Measurements from ENCODE around the gene LYPD6. TPM values are rescaled to one million over a fixed set of nuclear protein-coding genes. Genes with fewer than 3 reads are reported as not detected.

Gene LYPD6
- total and polyA plus RNA-seq, 2 experiments from 2014 or later, result 4.9 to 12.4 TPM

DNA sequence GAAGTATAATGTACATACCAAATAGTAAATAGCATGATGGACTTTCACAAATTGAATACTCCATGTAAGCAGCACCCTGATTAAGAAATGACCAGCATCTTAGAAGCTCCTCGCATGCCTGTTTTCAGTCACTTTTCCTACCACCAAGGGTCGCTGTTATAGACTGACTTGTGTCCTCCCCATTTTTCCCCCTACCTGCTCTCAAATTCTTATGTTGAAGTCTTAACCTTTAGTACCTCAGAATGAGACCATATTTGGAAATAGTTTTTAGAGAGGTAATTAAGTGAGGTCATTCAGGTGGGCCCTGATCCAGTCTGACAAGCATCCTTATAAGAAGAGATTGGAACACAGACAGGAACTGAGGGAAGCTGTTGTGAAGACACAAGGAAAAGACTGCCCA, 125.9 kb downstream of the LYPD6 start:
- H3K4me3 Mint-ChIP-seq, result no peak overlapping the region
- Histone ChIP-seq H3K4me1 (ENCODE audit: insufficient read depth) (0 out of 2 replicates have a peak, but pooled peaks cover 6% of the 10 kb centered on the region), H3K4me3 (no peak overlapping the region), H4K20me1 (replicated peaks; ENCODE audit: insufficient read depth) (0 out of 2 replicates have a peak, but pooled peaks cover 5% of the 10 kb centered on the region), H3K27me3 (ENCODE audit: insufficient read depth) (peaks cover 9% of the 10 kb centered on the region; the same call in 1 of the 2 replicates), H3F3A (replicated peaks; ENCODE audit: low read depth) (no peaks in the 10 kb centered on the region), H3K9me2 (ENCODE audit: insufficient read depth) (no peaks in the 10 kb centered on the region), H2AFZ (no peak overlapping the region), H3K79me2 (replicated peaks; ENCODE audit: insufficient read depth) (no peaks in the 10 kb centered on the region), H3K27ac (ENCODE audit: low read depth) (no peak overlapping the region), H3K4me2 (no peak overlapping the region), H3K36me3 (ENCODE audit: insufficient read depth) (no peaks in the 10 kb centered on the region)
- peaks cover 19% of the 10 kb centered on the region for H3K9me3 Mint-ChIP-seq
- H3K4me1 Mint-ChIP-seq, result peaks cover 8% of the 10 kb centered on the region; the same call in 2 of the 3 replicates
- H3K36me3 Mint-ChIP-seq (ENCODE audit: low read depth), result peaks cover 30% of the 10 kb centered on the region
- peaks cover 10% of the 10 kb centered on the region for H3K27me3 Mint-ChIP-seq (ENCODE audit: insufficient read depth, low read depth, poor library complexity)
- H3K27ac Mint-ChIP-seq, result no peak overlapping the region
- DNase-seq (ENCODE audit: low spot score) (peak; percentile 65), ATAC-seq (peak; percentile 38)
- TF ChIP-seq, protein P1, sequence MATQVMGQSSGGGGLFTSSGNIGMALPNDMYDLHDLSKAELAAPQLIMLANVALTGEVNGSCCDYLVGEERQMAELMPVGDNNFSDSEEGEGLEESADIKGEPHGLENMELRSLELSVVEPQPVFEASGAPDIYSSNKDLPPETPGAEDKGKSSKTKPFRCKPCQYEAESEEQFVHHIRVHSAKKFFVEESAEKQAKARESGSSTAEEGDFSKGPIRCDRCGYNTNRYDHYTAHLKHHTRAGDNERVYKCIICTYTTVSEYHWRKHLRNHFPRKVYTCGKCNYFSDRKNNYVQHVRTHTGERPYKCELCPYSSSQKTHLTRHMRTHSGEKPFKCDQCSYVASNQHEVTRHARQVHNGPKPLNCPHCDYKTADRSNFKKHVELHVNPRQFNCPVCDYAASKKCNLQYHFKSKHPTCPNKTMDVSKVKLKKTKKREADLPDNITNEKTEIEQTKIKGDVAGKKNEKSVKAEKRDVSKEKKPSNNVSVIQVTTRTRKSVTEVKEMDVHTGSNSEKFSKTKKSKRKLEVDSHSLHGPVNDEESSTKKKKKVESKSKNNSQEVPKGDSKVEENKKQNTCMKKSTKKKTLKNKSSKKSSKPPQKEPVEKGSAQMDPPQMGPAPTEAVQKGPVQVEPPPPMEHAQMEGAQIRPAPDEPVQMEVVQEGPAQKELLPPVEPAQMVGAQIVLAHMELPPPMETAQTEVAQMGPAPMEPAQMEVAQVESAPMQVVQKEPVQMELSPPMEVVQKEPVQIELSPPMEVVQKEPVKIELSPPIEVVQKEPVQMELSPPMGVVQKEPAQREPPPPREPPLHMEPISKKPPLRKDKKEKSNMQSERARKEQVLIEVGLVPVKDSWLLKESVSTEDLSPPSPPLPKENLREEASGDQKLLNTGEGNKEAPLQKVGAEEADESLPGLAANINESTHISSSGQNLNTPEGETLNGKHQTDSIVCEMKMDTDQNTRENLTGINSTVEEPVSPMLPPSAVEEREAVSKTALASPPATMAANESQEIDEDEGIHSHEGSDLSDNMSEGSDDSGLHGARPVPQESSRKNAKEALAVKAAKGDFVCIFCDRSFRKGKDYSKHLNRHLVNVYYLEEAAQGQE (IDR thresholded peaks at IDR 0.05; ENCODE audit: unreplicated experiment), result no peak
- TF ChIP-seq, protein P2, sequence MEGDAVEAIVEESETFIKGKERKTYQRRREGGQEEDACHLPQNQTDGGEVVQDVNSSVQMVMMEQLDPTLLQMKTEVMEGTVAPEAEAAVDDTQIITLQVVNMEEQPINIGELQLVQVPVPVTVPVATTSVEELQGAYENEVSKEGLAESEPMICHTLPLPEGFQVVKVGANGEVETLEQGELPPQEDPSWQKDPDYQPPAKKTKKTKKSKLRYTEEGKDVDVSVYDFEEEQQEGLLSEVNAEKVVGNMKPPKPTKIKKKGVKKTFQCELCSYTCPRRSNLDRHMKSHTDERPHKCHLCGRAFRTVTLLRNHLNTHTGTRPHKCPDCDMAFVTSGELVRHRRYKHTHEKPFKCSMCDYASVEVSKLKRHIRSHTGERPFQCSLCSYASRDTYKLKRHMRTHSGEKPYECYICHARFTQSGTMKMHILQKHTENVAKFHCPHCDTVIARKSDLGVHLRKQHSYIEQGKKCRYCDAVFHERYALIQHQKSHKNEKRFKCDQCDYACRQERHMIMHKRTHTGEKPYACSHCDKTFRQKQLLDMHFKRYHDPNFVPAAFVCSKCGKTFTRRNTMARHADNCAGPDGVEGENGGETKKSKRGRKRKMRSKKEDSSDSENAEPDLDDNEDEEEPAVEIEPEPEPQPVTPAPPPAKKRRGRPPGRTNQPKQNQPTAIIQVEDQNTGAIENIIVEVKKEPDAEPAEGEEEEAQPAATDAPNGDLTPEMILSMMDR (conservative IDR thresholded peaks at IDR 0.05; ENCODE audit: low read depth in 2 of 2), result peak; percentile 45 to 54

DNA sequence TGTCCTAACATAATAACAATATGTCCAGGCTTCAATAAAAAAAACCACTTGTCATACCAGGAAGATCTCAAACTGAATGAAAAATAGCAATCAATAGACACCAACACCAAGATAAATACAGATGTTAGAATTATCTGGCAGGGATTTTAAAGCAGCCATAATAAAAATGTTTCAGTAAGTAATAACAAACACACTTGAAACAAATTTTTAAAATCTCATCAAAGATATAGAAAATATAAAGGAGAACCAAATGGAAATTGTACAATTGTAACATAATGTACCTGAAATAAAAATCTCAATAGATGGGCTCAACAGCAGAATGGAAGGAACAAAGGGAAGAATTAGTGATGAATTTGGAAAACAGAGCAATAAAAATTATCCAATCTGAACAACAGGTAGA, 128.1 kb downstream of the LYPD6 start:
- no peaks in the 10 kb centered on the region for H3K27me3 ChIP-seq (ENCODE audit: insufficient read depth)
- ATAC-seq, result no peak
- no peak for DNase-seq (ENCODE audit: low spot score)
- H3K4me3 Mint-ChIP-seq, result no peak overlapping the region
- no peak overlapping the region for H3K4me3 ChIP-seq
- no peaks in the 10 kb centered on the region for H3K79me2 ChIP-seq (replicated peaks; ENCODE audit: insufficient read depth)
- no peak overlapping the region for H2AFZ ChIP-seq
- peaks cover 26% of the 10 kb centered on the region for H3K36me3 Mint-ChIP-seq (ENCODE audit: low read depth)
- no peaks in the 10 kb centered on the region; the same call in 1 of the 3 replicates for H3K4me1 Mint-ChIP-seq
- H3K9me2 ChIP-seq (ENCODE audit: insufficient read depth), result no peaks in the 10 kb centered on the region
- H3F3A ChIP-seq (replicated peaks; ENCODE audit: low read depth), result no peaks in the 10 kb centered on the region
- 0 out of 2 replicates have a peak, but pooled peaks cover 7% of the 10 kb centered on the region for H3K36me3 ChIP-seq (ENCODE audit: insufficient read depth)
- H3K27ac Mint-ChIP-seq, result no peak overlapping the region
- no peaks in the 10 kb centered on the region for H3K4me1 ChIP-seq (ENCODE audit: insufficient read depth)
- H3K9me3 Mint-ChIP-seq, result peaks cover 24% of the 10 kb centered on the region
- H3K27ac ChIP-seq (ENCODE audit: low read depth), result no peak overlapping the region
- H3K27me3 Mint-ChIP-seq (ENCODE audit: insufficient read depth, low read depth, poor library complexity), result no peaks in the 10 kb centered on the region
- no peak overlapping the region for H3K4me2 ChIP-seq
- no peaks in the 10 kb centered on the region for H4K20me1 ChIP-seq (replicated peaks; ENCODE audit: insufficient read depth)
- TF ChIP-seq POLR2AphosphoS5 (IDR thresholded peaks at IDR 0.05; ENCODE audit: low read depth) (no peak), EZH2 (IDR thresholded peaks at IDR 0.05; ENCODE audit: low read depth, unreplicated experiment) (no peak), ZNF114 (CRISPR knock-in tag; IDR thresholded peaks at IDR 0.05) (no peak), CREB1 (CRISPR knock-in tag; IDR thresholded peaks at IDR 0.05; ENCODE audit: low read depth) (no peak), EZH2phosphoT487 (IDR thresholded peaks at IDR 0.05; ENCODE audit: unreplicated experiment) (no peak), ZNF331 (CRISPR knock-in tag; IDR thresholded peaks at IDR 0.05; ENCODE audit: low read depth) (no peak), NANOG (IDR thresholded peaks at IDR 0.05; ENCODE audit: borderline replicate concordance) (no peak)
- TF ChIP-seq, protein P3, sequence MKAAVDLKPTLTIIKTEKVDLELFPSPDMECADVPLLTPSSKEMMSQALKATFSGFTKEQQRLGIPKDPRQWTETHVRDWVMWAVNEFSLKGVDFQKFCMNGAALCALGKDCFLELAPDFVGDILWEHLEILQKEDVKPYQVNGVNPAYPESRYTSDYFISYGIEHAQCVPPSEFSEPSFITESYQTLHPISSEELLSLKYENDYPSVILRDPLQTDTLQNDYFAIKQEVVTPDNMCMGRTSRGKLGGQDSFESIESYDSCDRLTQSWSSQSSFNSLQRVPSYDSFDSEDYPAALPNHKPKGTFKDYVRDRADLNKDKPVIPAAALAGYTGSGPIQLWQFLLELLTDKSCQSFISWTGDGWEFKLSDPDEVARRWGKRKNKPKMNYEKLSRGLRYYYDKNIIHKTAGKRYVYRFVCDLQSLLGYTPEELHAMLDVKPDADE (IDR thresholded peaks at IDR 0.05), result no peak
- TF ChIP-seq, protein P1 (IDR thresholded peaks at IDR 0.05; ENCODE audit: unreplicated experiment), result no peak
- TF ChIP-seq, protein P2 (conservative IDR thresholded peaks at IDR 0.05; ENCODE audit: low read depth in 2 of 2), result no peak

All from GM23338 (cell line).